Measurements from ENCODE around the gene IQGAP1.

Gene IQGAP1

GRCh38 chr15:90379263-90379662 is 8.8 kb upstream of the IQGAP1 start:
- H3K4me3 ChIP-seq (ENCODE audit: low read depth in 1 of 2, low read length in 1 of 2) = no peak overlapping the region
- H3K27me3 ChIP-seq = peaks cover 26% of the 10 kb centered on the region
- TF ChIP-seq, protein P1, sequence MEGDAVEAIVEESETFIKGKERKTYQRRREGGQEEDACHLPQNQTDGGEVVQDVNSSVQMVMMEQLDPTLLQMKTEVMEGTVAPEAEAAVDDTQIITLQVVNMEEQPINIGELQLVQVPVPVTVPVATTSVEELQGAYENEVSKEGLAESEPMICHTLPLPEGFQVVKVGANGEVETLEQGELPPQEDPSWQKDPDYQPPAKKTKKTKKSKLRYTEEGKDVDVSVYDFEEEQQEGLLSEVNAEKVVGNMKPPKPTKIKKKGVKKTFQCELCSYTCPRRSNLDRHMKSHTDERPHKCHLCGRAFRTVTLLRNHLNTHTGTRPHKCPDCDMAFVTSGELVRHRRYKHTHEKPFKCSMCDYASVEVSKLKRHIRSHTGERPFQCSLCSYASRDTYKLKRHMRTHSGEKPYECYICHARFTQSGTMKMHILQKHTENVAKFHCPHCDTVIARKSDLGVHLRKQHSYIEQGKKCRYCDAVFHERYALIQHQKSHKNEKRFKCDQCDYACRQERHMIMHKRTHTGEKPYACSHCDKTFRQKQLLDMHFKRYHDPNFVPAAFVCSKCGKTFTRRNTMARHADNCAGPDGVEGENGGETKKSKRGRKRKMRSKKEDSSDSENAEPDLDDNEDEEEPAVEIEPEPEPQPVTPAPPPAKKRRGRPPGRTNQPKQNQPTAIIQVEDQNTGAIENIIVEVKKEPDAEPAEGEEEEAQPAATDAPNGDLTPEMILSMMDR (IDR thresholded peaks at IDR 0.05) = no peak
- peaks cover 4% of the 10 kb centered on the region for H3K9me3 ChIP-seq
- no peak overlapping the region for H3K27ac ChIP-seq
- peaks cover 17 to 19% of the 10 kb centered on the region in 2 experiments for H3K4me1 ChIP-seq (ENCODE audit: control insufficient read depth in 1 of 2, insufficient read depth in 1 of 2, low read depth in 1 of 2, low read length in 1 of 2)
- no peaks in the 10 kb centered on the region for H3K36me3 ChIP-seq

GRCh38 chr15:90381515-90381914 is 6.5 kb upstream of the IQGAP1 start:
- H3K27me3 ChIP-seq = peaks cover 19% of the 10 kb centered on the region
- H3K4me3 ChIP-seq (ENCODE audit: low read depth in 1 of 2, low read length in 1 of 2) = no peak overlapping the region
- H3K4me1 ChIP-seq (ENCODE audit: control insufficient read depth in 1 of 2, insufficient read depth in 1 of 2, low read depth in 1 of 2, low read length in 1 of 2) = peaks cover 14 to 16% of the 10 kb centered on the region in 2 experiments
- H3K9me3 ChIP-seq = peaks cover 4% of the 10 kb centered on the region
- no peak overlapping the region for H3K27ac ChIP-seq
- TF ChIP-seq, protein P1 (IDR thresholded peaks at IDR 0.05) = no peak
- H3K36me3 ChIP-seq = no peaks in the 10 kb centered on the region

- no peak overlapping the region for H3K27ac ChIP-seq
Observed at GRCh38 chr15:90382320-90382719, 5.7 kb upstream of the IQGAP1 start.

DNA sequence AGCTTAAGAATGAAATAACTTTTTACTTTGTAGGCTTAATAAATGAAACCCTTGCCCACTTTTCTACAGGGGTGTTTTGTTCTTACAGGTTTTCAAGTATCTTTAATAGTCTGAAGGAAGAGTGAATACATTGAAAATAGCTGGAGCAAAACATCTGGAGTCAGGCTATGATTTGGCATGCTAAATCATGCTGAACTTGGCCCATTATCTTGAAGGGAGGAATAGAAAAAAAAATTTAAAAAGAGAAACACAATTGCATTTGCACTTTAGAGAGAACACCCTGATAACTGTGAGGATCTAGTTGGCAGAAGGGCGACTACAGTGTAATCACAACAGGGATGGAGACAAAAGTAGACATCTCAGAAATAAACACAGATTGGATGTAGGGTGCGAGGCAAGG is 1.8 kb upstream of the IQGAP1 start:
- TF ChIP-seq, protein P1 (IDR thresholded peaks at IDR 0.05) = no peak

More at GRCh38 chr15:90382320-90382719, 5.7 kb upstream of the IQGAP1 start:
- Histone ChIP-seq H3K27me3 (peaks cover 19% of the 10 kb centered on the region), H3K9me3 (peaks cover 4% of the 10 kb centered on the region), H3K36me3 (no peaks in the 10 kb centered on the region), H3K4me3 (ENCODE audit: low read depth in 1 of 2, low read length in 1 of 2) (no peak overlapping the region), H3K4me1 (ENCODE audit: control insufficient read depth in 1 of 2, insufficient read depth in 1 of 2, low read depth in 1 of 2, low read length in 1 of 2) (peaks cover 6 to 9% of the 10 kb centered on the region in 2 experiments)
- TF ChIP-seq, protein P1 (IDR thresholded peaks at IDR 0.05) = no peak

GRCh38 chr15:90388462-90389380 is 679 bp downstream of the IQGAP1 start:
- Histone ChIP-seq H3K27me3 (no peaks in the 10 kb centered on the region), H3K27ac (peak overlapping the region; percentile 99), H3K4me1 (ENCODE audit: control insufficient read depth in 1 of 2, insufficient read depth in 1 of 2, low read depth in 1 of 2, low read length in 1 of 2) (peaks cover 54% of the 10 kb centered on the region in 2 experiments), H3K36me3 (peaks cover 29% of the 10 kb centered on the region), H3K9me3 (no peaks in the 10 kb centered on the region), H3K4me3 (ENCODE audit: low read depth in 1 of 2, low read length in 1 of 2) (peak overlapping the region; percentile 68 to 84)
- TF ChIP-seq, protein P1 (IDR thresholded peaks at IDR 0.05) = no peak

More for the DNA sequence above, 1.8 kb upstream of the IQGAP1 start:
- H3K27me3 ChIP-seq = peaks cover 19% of the 10 kb centered on the region
- no peak overlapping the region for H3K27ac ChIP-seq
- peaks cover 11% of the 10 kb centered on the region for H3K36me3 ChIP-seq
- no peak overlapping the region for H3K4me3 ChIP-seq (ENCODE audit: low read depth in 1 of 2, low read length in 1 of 2)
- no peaks in the 10 kb centered on the region for H3K9me3 ChIP-seq
- H3K4me1 ChIP-seq (ENCODE audit: control insufficient read depth in 1 of 2, insufficient read depth in 1 of 2, low read depth in 1 of 2, low read length in 1 of 2) = peaks cover 29% of the 10 kb centered on the region in 2 experiments

Measured in neutrophil (primary cell).